Ascending aorta (tissue), 2 donors: ENCODE data around the gene CCDC78. TPM values are rescaled to one million over a fixed set of nuclear protein-coding genes. Genes with fewer than 3 reads are reported as not detected.

Experiments
- DNase-seq, 2 donors: peaks; one replicate each; pipeline ENCODE4 v3.0.0-alpha.2; 2019; ENCODE audit warnings: low spot score in 2 of 2
- H3K27ac ChIP-seq, 2 donors: fragments of 200-600 bp; sonication (generic); one replicate each; pipeline ENCODE4 v1.5.1; 2016 to 2017; ENCODE audit warnings: mild to moderate bottlenecking in 1 of 2
- H3K27me3 ChIP-seq: fragments of 200-600 bp; sonication (generic); one replicate; pipeline ENCODE4 v1.5.1; 2017
- H3K36me3 ChIP-seq, 2 donors: fragments of 200-600 bp; sonication (generic); one replicate each; pipeline ENCODE4 v1.5.1; 2016
- H3K4me1 ChIP-seq, 2 donors: fragments of 200-600 bp; sonication (generic); one replicate each; pipeline ENCODE4 v1.5.1; 2016 to 2017; ENCODE audit warnings: mild to moderate bottlenecking in 1 of 2
- H3K4me3 ChIP-seq, 2 donors: fragments of 200-600 bp; sonication (generic); one replicate each; pipeline ENCODE4 v1.5.1; 2016 to 2017; ENCODE audit warnings: mild to moderate bottlenecking in 1 of 2
- H3K9me3 ChIP-seq, 2 donors: fragments of 200-600 bp; sonication (generic); one replicate each; pipeline ENCODE4 v1.5.1; 2016
- CTCF ChIP-seq, 3 experiments: fragments of 200-600 bp in 2 of 3; fragments of 450-650 bp in 1 of 3; sonication (generic) in 2 of 3; IDR thresholded peaks; one replicate each; pipeline ENCODE4 v1.5.1; 2016 to 2019; ENCODE audit warnings: antibody characterized with exemption in 3 of 3, mild to moderate bottlenecking in 1 of 3, moderate library complexity in 1 of 3
- intact Hi-C: fragments of 100-400 bp; cut with DNase I; formaldehyde crosslinking; loops from one replicate; pipeline ENCODE4 v1.15.1; 2023
- total RNA-seq: library from RNA; depleted of rRNA; stranded (reverse); fragments of >200 nt; gene quantifications from one replicate; pipeline ENCODE4 v1.1.0, GENCODE V29; 2016

The CCDC78 gene
- total RNA-seq, 1 donor from 2014 or later, result 8.2 TPM

GRCh38 chr16:716768-717325 is 9.4 kb downstream of the CCDC78 start:
- peaks cover 17 to 24% of the 10 kb centered on the region in 2 donors for H3K4me1 ChIP-seq
- no peaks in the 10 kb centered on the region for H3K36me3 ChIP-seq
- H3K27me3 ChIP-seq, result no peaks in the 10 kb centered on the region
- no peak overlapping the region for H3K27ac ChIP-seq
- H3K4me3 ChIP-seq, result peak overlapping the region in 1 of 2 donors; percentile 93
- H3K9me3 ChIP-seq, result no peaks in the 10 kb centered on the region
- no peak for TF ChIP-seq CTCF (IDR thresholded peaks at IDR 0.05)
- intact Hi-C loops, result loop anchor here (10.0 kb wide), 1 partner anchor 378 kb away; the partner anchor contains the start of gene C1QTNF8
- DNase-seq, result no peak

- Histone ChIP-seq H3K4me1 (peaks cover 17 to 19% of the 10 kb centered on the region in 2 donors), H3K4me3 (peak overlapping the region; percentile 76 to 93), H3K27me3 (no peaks in the 10 kb centered on the region), H3K9me3 (no peaks in the 10 kb centered on the region), H3K36me3 (no peaks in the 10 kb centered on the region), H3K27ac (no peak overlapping the region)
- no peak for TF ChIP-seq CTCF (IDR thresholded peaks at IDR 0.05)
- intact Hi-C loops, result loop anchor here (10.0 kb wide), 1 partner anchor 379 kb away; the partner anchor contains the start of gene C1QTNF8
- DNase-seq, result no peak
These were observed 10.1 kb downstream of the CCDC78 start for GRCh38 chr16:716200-716568.

GRCh38 chr16:715477-716199 is 10.6 kb downstream of the CCDC78 start:
- H3K27me3 ChIP-seq, result peaks cover 4% of the 10 kb centered on the region
- DNase-seq, result no peak
- H3K27ac ChIP-seq, result no peak overlapping the region
- H3K36me3 ChIP-seq, result no peaks in the 10 kb centered on the region
- intact Hi-C loops, result loop anchor here (2.0 to 10.0 kb wide), 3 partner anchors 25 to 379 kb away; partner anchors contain the start of genes C1QTNF8, CHTF18, CIAO3 and RPUSD1
- H3K4me3 ChIP-seq, result peak overlapping the region; percentile 76 to 93
- peaks cover 17 to 19% of the 10 kb centered on the region in 2 donors for H3K4me1 ChIP-seq
- no peak for TF ChIP-seq CTCF (IDR thresholded peaks at IDR 0.05)
- H3K9me3 ChIP-seq, result no peaks in the 10 kb centered on the region

GRCh38 chr16:714558-715476 is 11.4 kb downstream of the CCDC78 start, which contains the start of gene METRN:
Gene METRN (plus strand): TSS chr16:715118. CDS start chr16:715290, 172 bp downstream.
- DNase-seq, result peak; percentile 39 to 95
- H3K36me3 ChIP-seq, result no peaks in the 10 kb centered on the region
- peak within 1 kb of the TSS; percentile 76 to 93 for H3K4me3 ChIP-seq
- peaks cover 11 to 20% of the 10 kb centered on the region in 2 donors for H3K4me1 ChIP-seq
- no peak within 1 kb of the TSS for H3K27ac ChIP-seq
- peaks cover 6% of the 10 kb centered on the region for H3K27me3 ChIP-seq
- no peak for TF ChIP-seq CTCF (IDR thresholded peaks at IDR 0.05)
- H3K9me3 ChIP-seq, result no peaks in the 10 kb centered on the region
- intact Hi-C loops, result loop anchor here (2.0 to 10.0 kb wide), 3 partner anchors 26 to 380 kb away; partner anchors contain the start of genes C1QTNF8, CHTF18, CIAO3 and RPUSD1

GRCh38 chr16:714079-714478 is 12.2 kb downstream of the CCDC78 start:
- Histone ChIP-seq H3K4me1 (peaks cover 10 to 23% of the 10 kb centered on the region in 2 donors), H3K36me3 (no peaks in the 10 kb centered on the region), H3K27me3 (peaks cover 6% of the 10 kb centered on the region), H3K27ac (no peak overlapping the region), H3K9me3 (no peaks in the 10 kb centered on the region), H3K4me3 (no peak overlapping the region)
- DNase-seq, result no peak
- TF ChIP-seq CTCF (IDR thresholded peaks at IDR 0.05), result no peak
- intact Hi-C loops, result loop anchor here (2.0 to 10.0 kb wide), 3 partner anchors 27 to 381 kb away; partner anchors contain the start of genes C1QTNF8, CHTF18, CIAO3 and RPUSD1
